HG02852 (cell line): ENCODE results near the gene ZNF778.

ENCODE experiments used
- ATAC-seq: cut with Tn5 transposase; IDR thresholded peaks from one replicate; pipeline ENCODE4 v1.9.1; 2021; ENCODE audit warnings: mild to moderate bottlenecking, moderate library complexity; ENCODE audit not compliant: unreplicated experiment

Gene ZNF778

GRCh38 chr16:89217388-89218191, at the start of gene ZNF778:
Gene ZNF778, plus strand, starts transcription at chr16:89217703. Its CDS starts 3,425 bp downstream, at chr16:89221128.
- peak; percentile 88 for ATAC-seq

- no peak for ATAC-seq
These were observed 48.9 kb upstream of the ZNF778 start for GRCh38 chr16:89168381-89169189.

DNA sequence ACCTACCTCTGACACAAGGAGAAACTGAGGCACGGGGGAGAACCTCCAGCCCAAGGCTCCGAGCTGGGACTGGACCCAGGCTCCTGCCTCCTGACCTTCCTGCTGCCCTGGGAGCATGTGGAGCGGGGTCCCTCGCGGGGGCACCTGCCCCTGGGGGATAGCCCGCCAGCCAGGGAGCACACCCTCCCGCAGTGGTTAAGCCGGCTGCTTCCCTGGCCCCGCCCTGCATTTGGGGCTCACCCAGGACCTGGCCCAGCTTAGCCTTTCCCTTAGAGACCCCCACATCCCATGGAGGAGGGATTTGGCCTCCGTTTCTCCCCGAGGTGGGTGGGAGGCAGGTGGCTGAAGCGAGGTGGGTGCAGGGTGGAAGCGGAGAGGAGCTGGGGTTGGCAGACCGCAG, 47.7 kb upstream of the ZNF778 start:
- ATAC-seq, result no peak

DNA sequence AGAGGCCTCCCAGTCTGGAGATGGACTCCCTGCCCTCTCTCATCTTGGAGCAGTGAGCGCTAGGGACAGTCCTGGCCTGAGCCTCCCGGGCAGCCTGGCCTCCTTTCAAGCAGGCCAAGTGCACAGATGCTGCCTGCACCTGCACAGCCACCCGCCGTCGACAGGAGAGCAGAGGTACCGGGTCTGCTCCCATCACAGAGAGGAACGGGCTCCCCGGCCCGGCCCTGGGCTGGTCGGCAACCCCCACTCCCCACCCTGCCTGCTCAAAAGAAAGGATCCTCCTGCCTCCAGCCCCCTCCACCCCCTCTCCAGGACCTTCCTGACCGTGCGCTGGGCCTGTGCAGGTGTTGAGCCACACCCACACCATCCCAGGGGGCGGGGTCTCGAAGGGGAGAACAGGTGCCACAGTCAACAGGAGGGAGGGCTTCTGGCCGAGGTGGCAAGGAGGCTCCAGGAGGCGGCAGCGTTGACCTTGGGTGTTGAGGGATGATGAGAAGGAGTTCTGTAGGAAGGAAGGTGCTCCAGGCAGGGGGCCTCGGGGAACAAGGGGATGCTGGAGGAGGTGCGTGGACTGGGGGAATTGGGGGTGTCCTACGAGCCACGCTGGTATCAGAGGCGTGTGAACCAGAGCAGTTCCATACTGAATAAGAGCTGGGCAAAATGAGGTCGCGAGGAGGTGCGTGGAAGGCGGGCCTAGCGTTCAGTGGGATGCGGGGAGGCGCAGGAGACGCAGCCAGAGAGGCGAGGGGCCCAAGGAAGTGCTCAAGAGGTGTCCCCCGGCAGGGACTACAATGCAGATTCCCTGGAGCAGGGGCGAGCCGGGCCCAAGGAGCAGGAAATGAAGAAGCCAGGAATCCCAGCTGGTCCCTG, 46.9 kb upstream of the ZNF778 start:
- ATAC-seq, result no peak

DNA sequence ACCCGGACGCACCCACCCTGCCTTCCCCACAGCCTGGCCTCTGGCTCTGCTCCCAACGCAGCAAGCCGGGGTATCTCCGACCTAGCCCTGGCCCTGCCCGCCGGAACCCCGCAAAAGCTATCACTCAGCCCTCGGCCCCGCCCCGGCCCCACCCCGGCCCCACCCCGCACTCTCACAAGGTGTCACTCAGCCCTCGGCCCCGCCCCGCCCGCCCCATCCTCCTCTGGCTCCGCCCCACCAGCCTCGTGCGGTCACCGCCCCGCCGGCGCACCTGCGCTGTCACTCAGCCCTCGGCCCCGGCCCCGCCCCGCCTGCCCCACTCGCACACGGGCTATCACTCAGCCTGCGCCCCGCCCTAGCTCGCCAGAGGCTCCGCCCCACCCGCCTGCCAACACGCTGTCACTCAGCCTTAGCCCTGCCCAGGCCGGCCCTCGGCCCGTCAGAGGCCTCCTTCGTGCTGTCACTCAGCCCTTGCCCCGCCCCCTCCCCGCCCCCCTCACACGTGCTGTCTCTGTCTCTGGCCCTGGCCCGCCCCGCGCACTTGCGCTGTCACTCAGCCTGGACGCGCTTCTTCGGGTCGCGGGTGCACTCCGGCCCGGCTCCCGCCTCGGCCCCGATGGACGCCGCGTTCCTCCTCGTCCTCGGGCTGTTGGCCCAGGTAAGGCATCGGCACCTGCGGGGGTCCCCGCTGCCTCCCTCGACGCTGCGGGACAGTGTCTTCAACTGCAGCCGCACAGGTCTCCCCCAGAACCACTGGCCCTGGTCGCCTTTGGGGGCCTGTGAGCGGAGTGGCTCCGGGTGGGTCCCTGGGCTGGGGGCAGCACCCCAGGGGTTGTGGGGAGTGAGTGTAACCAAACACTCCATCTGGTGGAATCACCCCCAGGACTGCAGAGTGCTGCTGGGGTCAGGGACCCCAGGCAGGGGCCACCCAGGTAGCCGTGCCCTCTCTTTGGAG, 46.0 kb upstream of the ZNF778 start, which contains the start of gene CDH15:
TSS of gene CDH15 (plus strand) at position 533 of the 955 bp plus-strand sequence. CDS start at position 617, 84 bp downstream.
- peak; percentile 75 for ATAC-seq

- ATAC-seq, result no peak
These were observed 45.4 kb upstream of the ZNF778 start for GRCh38 chr16:89172171-89172527.

DNA sequence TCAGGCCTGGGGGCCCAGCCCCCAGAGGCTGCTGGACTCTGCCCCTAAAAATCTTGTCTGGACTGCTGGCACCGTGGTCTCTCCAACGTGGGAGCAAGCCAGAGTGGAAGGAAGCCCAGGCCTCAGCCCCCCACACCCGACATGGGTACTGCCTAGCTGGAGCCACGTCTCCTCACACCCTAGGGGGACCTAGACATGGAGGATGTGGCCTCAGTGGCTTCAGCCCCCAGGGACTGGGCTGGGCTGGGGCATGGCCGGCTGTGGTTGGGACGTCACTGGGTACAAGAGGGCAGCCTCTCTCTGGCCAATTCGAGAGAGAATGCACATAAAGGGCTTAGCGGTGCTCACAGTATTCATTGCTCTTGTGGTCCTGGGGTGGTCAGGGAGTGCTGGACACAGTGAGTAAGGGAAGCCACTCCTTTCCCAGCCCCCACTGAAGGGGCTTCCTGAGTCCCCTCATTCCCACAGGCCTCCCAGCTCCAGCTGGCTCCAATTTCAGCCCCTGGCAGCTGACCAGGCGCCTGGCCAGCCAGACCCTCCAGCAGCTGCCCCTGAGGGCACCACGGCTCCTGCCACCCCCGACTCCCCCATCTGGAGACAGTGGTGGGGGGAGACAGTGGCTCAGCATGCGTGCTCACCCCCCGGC, 44.9 kb upstream of the ZNF778 start:
- ATAC-seq, result no peak

- ATAC-seq, result no peak
These were observed 44.2 kb upstream of the ZNF778 start for GRCh38 chr16:89173174-89173921.

DNA sequence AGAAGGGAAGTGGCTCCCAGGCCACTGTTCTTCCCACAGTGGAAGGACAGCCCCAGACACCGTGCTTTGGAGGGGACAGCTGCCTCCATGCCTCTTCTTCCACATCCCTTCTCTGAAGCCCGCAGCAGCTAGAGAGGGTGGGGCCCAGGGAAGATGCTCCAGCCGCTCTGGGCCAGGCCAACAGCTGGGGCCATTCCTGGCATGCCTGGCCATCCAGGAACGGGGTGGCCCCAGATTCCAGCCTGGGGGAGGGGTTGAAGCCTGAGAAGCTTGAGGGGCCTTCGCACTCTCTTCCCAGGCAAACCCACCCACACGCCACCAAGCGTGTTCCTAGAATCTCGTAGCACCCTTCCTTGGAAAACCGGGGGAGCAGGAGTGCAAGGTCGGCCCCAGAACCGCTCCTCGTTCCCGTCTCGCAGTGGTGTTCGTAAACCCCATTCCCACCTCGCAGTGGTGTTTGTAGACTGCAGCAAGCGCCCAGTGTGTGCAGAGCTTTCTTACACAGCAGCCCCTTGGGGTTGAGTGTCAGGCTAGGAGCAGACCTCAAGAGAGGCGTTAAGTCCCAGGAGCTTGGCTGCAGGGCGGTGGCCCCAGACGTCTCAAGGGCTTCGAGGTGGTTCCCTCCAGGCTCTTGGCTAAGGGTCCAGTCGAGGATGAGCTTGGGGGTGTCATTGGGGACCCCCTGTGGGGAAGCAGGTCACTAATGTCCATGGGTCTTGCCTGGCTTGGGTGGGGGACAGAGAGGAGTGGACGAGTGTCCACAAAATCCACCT, 43.3 kb upstream of the ZNF778 start:
- ATAC-seq, result no peak

GRCh38 chr16:89174877-89175276, 42.6 kb upstream of the ZNF778 start:
- no peak for ATAC-seq

GRCh38 chr16:89175280-89176146, 42.0 kb upstream of the ZNF778 start:
- no peak for ATAC-seq

DNA sequence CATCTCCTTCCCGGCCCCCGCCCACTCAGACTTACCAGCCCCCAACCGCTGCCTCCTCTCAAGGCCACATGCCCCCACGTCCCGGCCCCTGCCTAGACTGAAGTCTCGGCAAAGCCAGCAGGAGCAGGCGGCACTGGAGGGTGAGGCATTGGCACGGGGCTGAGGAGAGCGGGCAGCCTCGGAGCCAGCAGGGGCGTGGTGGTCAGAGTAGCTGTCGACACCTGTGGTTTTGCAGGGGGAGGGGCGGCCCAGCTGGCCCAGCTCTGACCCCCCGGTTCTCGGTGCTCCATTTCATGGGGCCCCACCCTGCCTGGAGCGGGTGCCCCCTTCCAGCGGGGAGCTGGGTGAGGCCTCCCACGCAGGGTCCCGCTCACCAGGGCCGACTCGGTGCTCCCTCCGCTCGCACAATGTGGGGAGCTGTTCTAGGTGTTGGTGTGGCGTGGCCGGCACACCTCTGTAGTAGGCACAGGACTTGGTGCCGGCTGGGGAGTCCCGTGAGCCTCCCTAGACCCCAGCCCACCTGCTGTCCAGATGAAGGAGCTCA, 41.3 kb upstream of the ZNF778 start:
- no peak for ATAC-seq

DNA sequence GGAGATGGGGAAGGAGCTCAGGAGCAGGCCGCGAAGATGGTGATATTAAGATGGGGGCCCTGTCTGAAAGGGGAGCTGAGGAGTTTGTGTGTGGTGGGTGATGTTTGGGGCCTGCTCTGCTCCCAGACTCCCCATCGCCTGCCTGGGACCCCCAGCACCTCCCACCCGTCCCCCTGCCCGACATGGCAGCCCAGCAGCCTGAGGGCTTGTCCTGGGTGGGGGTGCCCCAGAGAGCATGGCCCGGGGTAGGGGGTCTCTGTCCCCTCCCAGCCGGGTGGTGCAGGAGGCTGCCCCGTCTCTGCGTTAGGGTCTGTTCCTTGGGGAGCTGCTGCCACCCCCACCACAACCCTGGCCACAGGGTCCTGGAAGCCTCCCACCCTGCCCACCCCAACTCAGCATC, 40.8 kb upstream of the ZNF778 start:
- no peak for ATAC-seq

GRCh38 chr16:89177501-89177900, 40.0 kb upstream of the ZNF778 start:
- no peak for ATAC-seq

- ATAC-seq, result no peak
These were observed 38.9 kb upstream of the ZNF778 start for GRCh38 chr16:89178453-89179147.

DNA sequence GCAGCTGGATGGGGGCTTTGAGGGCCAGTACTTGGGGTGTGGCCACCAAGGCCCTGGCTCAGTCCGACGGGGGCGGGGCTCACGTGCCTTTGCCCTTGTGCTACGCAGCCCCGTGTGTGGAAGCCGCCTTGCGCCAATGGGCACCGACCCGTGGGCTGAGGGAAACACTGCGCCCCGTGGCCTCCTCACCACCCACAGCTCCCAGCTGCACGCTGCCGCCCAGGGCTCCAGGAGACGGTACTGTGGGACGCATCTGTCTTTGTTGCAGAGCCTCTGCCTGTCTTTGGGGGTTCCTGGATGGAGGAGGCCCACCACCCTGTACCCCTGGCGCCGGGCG, 38.4 kb upstream of the ZNF778 start:
- no peak for ATAC-seq
